GM08714 (cell line): ENCODE results near the gene SPEF2.

Experiments used
- H3K4me3 ChIP-seq: fragments of 200-500 bp; sonication (Bioruptor generic); 2 replicates; pipeline ENCODE4 v1.5.1; 2014; ENCODE audit warnings: mild to moderate bottlenecking, low read length, inconsistent platforms
- ZNF274 ChIP-seq: IDR thresholded peaks from 2 replicates; pipeline ENCODE4 v1.6.1; 2012; ENCODE audit warnings: mild to moderate bottlenecking, low read depth, low read length

Gene SPEF2

GRCh38 chr5:35863159-35863558, 245.5 kb downstream of the SPEF2 start:
- no peak overlapping the region for H3K4me3 ChIP-seq
- no peak for TF ChIP-seq ZNF274
